ENCODE results near the gene LRMDA. TPM values are rescaled to one million over a fixed set of nuclear protein-coding genes. Genes with fewer than 3 reads are reported as not detected.

LRMDA gene
- total RNA-seq, 1 donor from 2014 or later: 19.4 TPM

- Mint-ChIP-seq H3K36me3 (ENCODE audit: low read depth, unreplicated experiment) (peaks cover 25% of the 10 kb centered on the region), H3K4me1 (ENCODE audit: unreplicated experiment) (peaks cover 11% of the 10 kb centered on the region), H3K27me3 (ENCODE audit: unreplicated experiment) (peaks cover 2% of the 10 kb centered on the region), H3K9me3 (ENCODE audit: unreplicated experiment) (peaks cover 5% of the 10 kb centered on the region), H3K4me3 (ENCODE audit: unreplicated experiment) (no peak overlapping the region), H3K27ac (ENCODE audit: unreplicated experiment) (no peak overlapping the region)
- DNase-seq (ENCODE audit: low spot score): no peak
- no peak for TF ChIP-seq CTCF (IDR thresholded peaks at IDR 0.05; ENCODE audit: unreplicated experiment)
Observed at GRCh38 chr10:75439811-75440210, 8.4 kb downstream of the LRMDA start.

DNA sequence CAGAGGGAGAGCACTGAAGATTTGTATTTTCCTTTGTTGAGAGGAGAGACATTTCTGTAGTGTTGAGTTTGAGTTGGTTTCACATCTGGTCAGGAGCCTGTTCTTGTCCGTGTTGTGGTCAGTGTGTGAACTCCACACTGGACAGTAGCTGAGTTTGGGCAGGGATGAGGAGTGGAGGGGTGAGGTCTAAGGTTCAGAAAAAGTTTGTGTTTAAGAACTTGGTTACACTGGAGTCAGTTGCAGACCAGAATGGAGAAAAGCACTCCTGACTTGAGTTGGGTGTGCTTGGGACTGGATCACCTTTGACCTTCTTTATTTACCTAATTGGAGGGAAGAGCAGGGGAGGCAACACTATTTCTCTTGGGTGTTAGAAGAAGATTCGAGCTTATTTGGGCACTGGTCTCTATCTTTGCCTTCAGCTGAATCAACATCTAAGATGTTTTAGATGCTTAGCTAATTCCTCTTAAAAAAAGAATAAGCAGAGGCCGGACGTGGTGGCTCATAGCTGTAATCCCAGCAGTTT, 8.9 kb downstream of the LRMDA start:
- H3K9me3 Mint-ChIP-seq (ENCODE audit: unreplicated experiment): peaks cover 5% of the 10 kb centered on the region
- no peak overlapping the region for H3K27ac Mint-ChIP-seq (ENCODE audit: unreplicated experiment)
- H3K4me3 Mint-ChIP-seq (ENCODE audit: unreplicated experiment): no peak overlapping the region
- DNase-seq (ENCODE audit: low spot score): no peak
- peaks cover 8% of the 10 kb centered on the region for H3K4me1 Mint-ChIP-seq (ENCODE audit: unreplicated experiment)
- H3K36me3 Mint-ChIP-seq (ENCODE audit: low read depth, unreplicated experiment): peaks cover 25% of the 10 kb centered on the region
- no peak for TF ChIP-seq CTCF (IDR thresholded peaks at IDR 0.05; ENCODE audit: unreplicated experiment)
- peaks cover 2% of the 10 kb centered on the region for H3K27me3 Mint-ChIP-seq (ENCODE audit: unreplicated experiment)

DNA sequence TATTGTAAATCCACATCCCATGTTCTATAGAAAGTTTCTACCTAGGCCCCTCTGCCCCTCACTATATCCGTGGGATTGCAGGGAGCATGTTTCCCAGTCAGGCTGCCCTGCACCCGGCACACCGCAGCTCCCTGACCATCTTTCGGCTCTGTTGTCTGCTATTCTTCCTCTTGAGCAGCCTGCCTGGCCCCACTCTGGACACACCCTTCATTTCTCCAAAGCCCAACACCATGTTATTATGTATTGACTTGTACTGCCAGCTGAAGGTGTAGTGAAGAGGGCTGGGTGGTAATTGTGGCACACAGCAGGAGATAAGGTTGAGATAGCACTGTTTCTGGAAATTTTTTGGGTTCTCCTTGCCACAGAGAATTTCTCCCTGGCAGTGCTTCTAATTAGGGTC, 9.8 kb downstream of the LRMDA start:
- TF ChIP-seq CTCF (IDR thresholded peaks at IDR 0.05; ENCODE audit: unreplicated experiment): no peak

GRCh38 chr10:75441682-75442081, 10.3 kb downstream of the LRMDA start:
- peaks cover 2% of the 10 kb centered on the region for H3K27me3 Mint-ChIP-seq (ENCODE audit: unreplicated experiment)
- no peak for DNase-seq (ENCODE audit: low spot score)
- H3K36me3 Mint-ChIP-seq (ENCODE audit: low read depth, unreplicated experiment): peaks cover 35% of the 10 kb centered on the region

More for the DNA sequence above, 9.8 kb downstream of the LRMDA start:
- Mint-ChIP-seq H3K27ac (ENCODE audit: unreplicated experiment) (no peak overlapping the region), H3K9me3 (ENCODE audit: unreplicated experiment) (peaks cover 5% of the 10 kb centered on the region), H3K4me1 (ENCODE audit: unreplicated experiment) (peaks cover 4% of the 10 kb centered on the region), H3K27me3 (ENCODE audit: unreplicated experiment) (peaks cover 2% of the 10 kb centered on the region), H3K4me3 (ENCODE audit: unreplicated experiment) (no peak overlapping the region), H3K36me3 (ENCODE audit: low read depth, unreplicated experiment) (peaks cover 30% of the 10 kb centered on the region)
- DNase-seq (ENCODE audit: low spot score): no peak

More at GRCh38 chr10:75441682-75442081, 10.3 kb downstream of the LRMDA start:
- H3K27ac Mint-ChIP-seq (ENCODE audit: unreplicated experiment): no peak overlapping the region
- TF ChIP-seq CTCF (IDR thresholded peaks at IDR 0.05; ENCODE audit: unreplicated experiment): no peak
- H3K9me3 Mint-ChIP-seq (ENCODE audit: unreplicated experiment): peaks cover 7% of the 10 kb centered on the region
- peaks cover 4% of the 10 kb centered on the region for H3K4me1 Mint-ChIP-seq (ENCODE audit: unreplicated experiment)
- H3K4me3 Mint-ChIP-seq (ENCODE audit: unreplicated experiment): no peak overlapping the region
